Fibroblast of lung (primary cell): ENCODE results near the gene TUBGCP2.

ENCODE experiments used
- CTCF ChIP-seq, 2 donors: IDR thresholded peaks in 1 of 2; conservative IDR thresholded peaks in 1 of 2; 1 replicate in 1 of 2; 2 replicates in 1 of 2; pipeline ENCODE4 v1.5.1; 2011 to 2012; ENCODE audit warnings: low read length in 2 of 2, control low read depth in 1 of 2, inconsistent platforms in 1 of 2, low read depth in 1 of 2, mild to moderate bottlenecking in 1 of 2
- EZH2 ChIP-seq: IDR thresholded peaks from 2 replicates; pipeline ENCODE4 v1.5.1; 2012; ENCODE audit warnings: low read length, control low read depth, mild to moderate bottlenecking; ENCODE audit errors: missing control alignments

GRCh38 chr10:133350283-133350949, 41.7 kb upstream of the TUBGCP2 start:
- no peak for TF ChIP-seq CTCF (conservative IDR thresholded peaks at IDR 0.05 in 1 of 2, IDR thresholded peaks at IDR 0.05 in 1 of 2; ENCODE audit: low read depth in 1 of 2, low read length in 2 of 2)
- TF ChIP-seq EZH2, result no peak
